HFF-Myc (cell line): ENCODE data around the gene MTA1.

ENCODE experiments used
- DNase-seq: peaks from one replicate; pipeline ENCODE4 v3.0.0-alpha.2; 2011; ENCODE audit warnings: low read depth; ENCODE audit errors: extremely low read depth
- H3K4me3 ChIP-seq: replicated peaks from 2 replicates; pipeline ENCODE4 v1.5.1; 2011; ENCODE audit warnings: low read depth, mild to moderate bottlenecking, control low read depth, low read length
- CTCF ChIP-seq: IDR thresholded peaks from 2 replicates; pipeline ENCODE4 v1.5.1; 2012; ENCODE audit warnings: mild to moderate bottlenecking, low read depth, low read length, control low read depth; ENCODE audit errors: missing control alignments

MTA1 gene

DNA sequence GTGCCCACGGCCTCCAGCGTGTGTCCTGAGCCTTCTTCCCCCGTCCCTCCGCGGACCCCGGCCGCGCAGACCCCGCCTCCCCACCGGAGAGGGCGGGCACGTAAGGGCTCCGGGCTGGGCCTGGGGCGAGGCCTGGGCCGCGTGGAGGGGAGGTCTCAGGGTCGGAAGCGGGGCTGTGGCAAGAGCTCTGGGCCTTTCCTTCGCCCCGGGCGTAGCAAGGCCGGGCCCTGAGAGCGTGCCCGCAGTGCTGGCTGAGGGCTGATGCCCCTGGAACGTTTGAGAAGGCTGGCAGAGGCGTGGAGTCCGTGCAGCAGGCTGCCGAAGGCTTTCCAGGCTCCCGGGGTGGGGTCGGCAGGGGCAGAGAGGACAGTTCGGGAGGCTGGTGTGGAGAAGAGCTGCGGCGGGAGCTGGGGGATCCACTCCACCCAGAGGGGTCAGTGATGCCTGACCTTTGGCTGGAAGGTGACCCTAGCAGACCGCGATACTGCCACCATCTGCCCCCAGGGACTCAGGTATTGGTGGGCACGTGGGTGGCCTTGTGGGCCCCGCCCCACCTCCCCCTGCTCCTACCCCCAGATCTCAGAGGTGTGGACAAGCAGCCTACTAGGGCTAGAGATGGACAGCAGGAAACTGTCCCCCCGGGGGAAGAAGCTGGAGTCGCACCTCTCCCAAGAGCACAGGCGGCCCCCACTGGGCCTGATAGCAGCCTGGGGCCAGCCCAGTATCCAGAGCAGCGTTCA lies 20.7 kb upstream of the MTA1 start:
- H3K4me3 ChIP-seq = peak overlapping the region; percentile 71
- TF ChIP-seq CTCF = no peak
- no peak for DNase-seq

DNA sequence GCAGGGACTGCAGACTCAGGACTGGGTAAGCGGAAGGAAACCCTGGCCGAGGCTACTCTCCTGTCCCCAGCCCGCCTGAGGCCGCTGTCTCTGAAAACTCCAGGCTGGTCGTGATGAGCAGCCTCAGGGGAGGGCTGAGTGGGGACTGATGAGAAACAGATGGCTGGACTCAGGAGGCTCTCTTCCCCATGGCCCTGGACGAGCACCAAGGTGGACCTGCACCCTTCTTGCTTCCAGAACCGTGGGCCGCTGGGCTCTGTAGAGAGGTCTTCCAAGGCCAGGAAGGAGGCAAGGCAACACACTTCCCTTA lies 20.2 kb upstream of the MTA1 start:
- no peak for DNase-seq
- peak overlapping the region; percentile 71 for H3K4me3 ChIP-seq
- no peak for TF ChIP-seq CTCF

DNA sequence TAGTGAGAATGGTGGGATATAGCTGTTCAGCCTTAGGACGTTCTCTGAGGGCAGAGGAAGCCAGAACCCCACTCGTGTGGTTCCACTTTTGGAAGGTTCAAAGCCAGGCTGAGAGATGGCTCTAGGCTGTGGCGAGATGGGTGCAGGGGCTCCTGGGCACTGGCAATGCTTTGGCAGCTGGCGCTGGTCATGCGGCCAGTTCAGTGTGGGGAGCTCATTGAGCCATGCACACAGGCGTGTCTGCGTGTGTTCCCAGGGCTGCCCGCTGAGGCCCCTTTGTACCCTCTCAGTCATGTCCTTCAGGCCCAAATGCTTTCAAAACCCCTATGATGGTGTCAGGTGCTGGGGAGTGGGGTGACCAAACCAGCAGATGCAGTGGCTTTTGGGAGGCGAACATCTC lies 19.6 kb upstream of the MTA1 start:
- no peak overlapping the region for H3K4me3 ChIP-seq
- TF ChIP-seq CTCF = no peak
- no peak for DNase-seq

DNA sequence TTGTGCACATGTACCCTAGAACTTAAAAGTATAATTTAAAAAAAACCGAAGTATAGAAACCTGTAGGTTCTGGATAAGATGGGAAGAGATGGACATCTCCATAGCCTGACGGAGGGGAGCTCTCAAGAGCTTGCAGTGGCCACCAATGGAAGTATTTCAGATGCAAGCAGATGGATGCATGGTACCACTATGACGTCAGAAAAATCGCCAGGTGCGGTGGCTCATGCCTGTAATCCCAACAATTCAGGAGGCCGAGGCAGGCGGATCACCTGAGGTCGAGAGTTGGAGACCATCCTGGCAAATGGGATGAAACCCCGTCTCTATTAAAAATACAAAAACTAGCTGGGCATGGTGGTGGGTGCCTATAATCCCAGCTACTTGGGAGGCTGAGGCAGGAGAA lies 17.9 kb upstream of the MTA1 start:
- TF ChIP-seq CTCF = no peak
- no peak for DNase-seq
- H3K4me3 ChIP-seq = no peak overlapping the region

GRCh38 chr14:105408592-105408991 lies 11.0 kb upstream of the MTA1 start:
- H3K4me3 ChIP-seq = no peak overlapping the region
- TF ChIP-seq CTCF = no peak
- no peak for DNase-seq

GRCh38 chr14:105409364-105409763 lies 10.3 kb upstream of the MTA1 start:
- H3K4me3 ChIP-seq = no peak overlapping the region
- no peak for DNase-seq
- TF ChIP-seq CTCF = no peak

GRCh38 chr14:105410642-105411016 lies 9.0 kb upstream of the MTA1 start:
- TF ChIP-seq CTCF = no peak
- no peak for DNase-seq
- H3K4me3 ChIP-seq = no peak overlapping the region
